Adrenal gland (tissue), 12 donors: ENCODE results near the gene ADAMTS12. TPM values are rescaled to one million over a fixed set of nuclear protein-coding genes. Genes with fewer than 3 reads are reported as not detected.

ENCODE experiments used
- DNase-seq, 7 donors: peaks; one replicate each; pipeline ENCODE4 v3.0.0-alpha.2; 2019 to 2020
- H3K27ac ChIP-seq, 5 donors: fragments of 200-600 bp; sonication (generic) in 4 of 5; 1 replicate in 3 of 5; 2 replicates in 2 of 5; pipeline versions ENCODE4 v1.5.1 to v1.8.0; 2016 to 2020; ENCODE audit warnings: mild to moderate bottlenecking in 1 of 5
- H3K27me3 ChIP-seq: fragments of 200-600 bp; 2 replicates; pipeline ENCODE4 v1.8.0; 2021
- H3K36me3 ChIP-seq, 2 donors: fragments of 200-600 bp; replicated peaks in 1 of 2; 1 replicate in 1 of 2; 2 replicates in 1 of 2; pipeline versions ENCODE4 v1.5.1 to v1.8.0; 2018 to 2022
- H3K4me1 ChIP-seq, 2 donors: fragments of 200-600 bp; replicated peaks in 1 of 2; 1 replicate in 1 of 2; 2 replicates in 1 of 2; pipeline versions ENCODE4 v1.5.1 to v1.8.0; 2018 to 2021
- H3K4me3 ChIP-seq, 4 donors: fragments of 200-600 bp; sonication (generic) in 3 of 4; one replicate each; pipeline ENCODE4 v1.5.1; 2016 to 2018
- H3K9me3 ChIP-seq, 3 donors: fragments of 200-600 bp; sonication (generic) in 1 of 3; replicated peaks in 1 of 3; 1 replicate in 2 of 3; 2 replicates in 1 of 3; pipeline versions ENCODE4 v1.5.1 to v1.8.0; 2016 to 2021
- CTCF ChIP-seq, 6 experiments: fragments of 450-650 bp in 4 of 6; fragments of 200-600 bp in 2 of 6; sonication (generic) in 1 of 6; IDR thresholded peaks; 1 replicate in 5 of 6; 2 replicates in 1 of 6; pipeline versions ENCODE4 v1.5.1 to v1.8.0; 2016 to 2021; ENCODE audit warnings: antibody characterized with exemption in 6 of 6, mild to moderate bottlenecking in 2 of 6, moderate library complexity in 1 of 6
- POLR2A ChIP-seq, 2 donors: fragments of 450-650 bp; IDR thresholded peaks; one replicate each; pipeline ENCODE4 v1.6.1; 2017; ENCODE audit warnings: antibody characterized with exemption in 2 of 2, mild to moderate bottlenecking in 2 of 2, moderate library complexity in 1 of 2
- WGBS, 4 donors: extraction: QIAGEN DNeasy Blood & Tissue Kit in 2 of 4; methylation state at CpG; one replicate each; pipeline versions ENCODE4 v1.1.5 to v1.1.7; 2013 to 2017; 5-methylcytosine and 5-hydroxymethylcytosine counted together
- intact Hi-C, 2 donors: fragments of 100-400 bp; cut with DNase I; formaldehyde crosslinking; loops; one replicate each; pipeline versions ENCODE4 v1.14.1 to v1.15.0; 2022 to 2023
- polyA plus RNA-seq, 3 donors: library from polyadenylated mRNA; stranded (reverse); fragments of 200-250 nt in 2 of 3; fragments of 350-450 nt in 1 of 3; fragmentation: Illumina TruSeq in 1 of 3; extraction: RNeasy Lipid Tissue Mini Kit (QIAGEN cat#74804) in 1 of 3; gene quantifications; one replicate each; pipeline ENCODE4 v1.2.3, GENCODE V29; 2013 to 2014
- total RNA-seq, 9 donors: library from RNA; depleted of rRNA in 4 of 9; stranded (reverse); fragments of >200 nt in 4 of 9; fragments of 120-200 nt in 1 of 9; fragmentation: NEBNext Ultra II Directional in 1 of 9; extraction: Animal tissue kit (Norgen Biotek cat#: 25700) in 1 of 9; gene quantifications; one replicate each; pipeline versions ENCODE4 v1.1.0 to v1.2.4, GENCODE V29; 2013 to 2023
- donor health status: healthy with polysubstance abuse.
- donor health status: Bipolar disorder and iron deficiency.
- donor health status: DM: yes; HTN: yes; CAD: no.
- donor health status: DM: no; HTN: no; CAD: no.
- donor health status: DM: no; HTN: no; CAD: no.
- donor health status: DM: yes; HTN: yes; CAD: no.

The ADAMTS12 gene
- total and polyA plus RNA-seq, 12 donors: 1.9 to 76.1 (median 10.5) TPM

DNA sequence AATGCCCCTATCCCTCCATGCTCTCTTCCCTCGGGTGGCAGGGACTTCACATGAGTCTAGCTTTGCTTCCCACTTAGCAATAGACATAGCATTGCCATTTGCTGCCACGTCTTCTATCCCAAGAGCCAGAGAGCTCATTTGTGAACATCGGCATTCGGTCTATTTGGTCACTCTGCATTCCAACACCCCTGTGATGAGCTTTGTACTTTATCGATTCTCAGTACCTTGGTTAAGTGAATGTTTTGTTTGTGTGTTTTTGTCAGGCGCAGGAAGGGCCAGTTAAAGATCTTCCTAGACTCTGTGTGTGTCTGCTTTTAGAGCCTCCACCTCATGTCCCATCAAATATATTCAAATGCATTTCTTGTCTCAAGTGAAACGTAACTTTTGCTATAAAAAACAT lies 309.4 kb downstream of the ADAMTS12 start:
- intact Hi-C loops: no loop called here
- WGBS, 4 donors: 86 to 96% (median 91%) methylated on average over 7 of the region's 7 CpGs
- no peak overlapping the region for H3K4me3 ChIP-seq

DNA sequence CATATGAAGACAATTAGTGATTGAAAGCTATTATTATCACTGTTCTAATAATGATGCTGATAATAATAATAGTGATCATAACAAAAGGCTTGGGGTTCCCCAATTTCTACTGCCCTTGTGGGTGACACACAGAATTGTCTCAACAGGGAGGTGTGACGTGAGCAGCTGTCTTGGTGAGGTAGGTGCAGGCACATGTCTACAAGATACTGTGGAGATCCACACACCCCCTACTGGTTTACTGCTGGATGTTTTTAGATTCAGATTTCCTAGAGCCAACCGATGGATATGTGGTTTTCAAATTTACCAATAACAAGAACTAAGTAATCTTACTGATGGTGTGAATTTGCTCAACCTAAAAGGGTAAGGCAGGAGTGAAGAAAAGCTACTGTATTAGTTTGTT lies 312.0 kb downstream of the ADAMTS12 start:
- no peaks in the 10 kb centered on the region for H3K9me3 ChIP-seq
- H3K36me3 ChIP-seq: no peaks in the 10 kb centered on the region
- no peaks in the 10 kb centered on the region for H3K4me1 ChIP-seq
- no peak for TF ChIP-seq POLR2A (IDR thresholded peaks at IDR 0.05)
- TF ChIP-seq CTCF (IDR thresholded peaks at IDR 0.05): no peak
- 83 to 93% (median 89%) methylated on average over 2 of the region's 2 CpGs for WGBS, 4 donors
- no peak overlapping the region for H3K4me3 ChIP-seq
- H3K27ac ChIP-seq: no peak overlapping the region
- intact Hi-C loops: no loop called here
- no peak for DNase-seq
- no peaks in the 10 kb centered on the region for H3K27me3 ChIP-seq

More for the DNA sequence above, 309.4 kb downstream of the ADAMTS12 start:
- no peaks in the 10 kb centered on the region for H3K36me3 ChIP-seq
- no peaks in the 10 kb centered on the region for H3K4me1 ChIP-seq
- no peak for TF ChIP-seq CTCF (IDR thresholded peaks at IDR 0.05)
- no peak for TF ChIP-seq POLR2A (IDR thresholded peaks at IDR 0.05)
- H3K27ac ChIP-seq: no peak overlapping the region
- no peaks in the 10 kb centered on the region for H3K9me3 ChIP-seq
- no peak for DNase-seq
- H3K27me3 ChIP-seq: no peaks in the 10 kb centered on the region

DNA sequence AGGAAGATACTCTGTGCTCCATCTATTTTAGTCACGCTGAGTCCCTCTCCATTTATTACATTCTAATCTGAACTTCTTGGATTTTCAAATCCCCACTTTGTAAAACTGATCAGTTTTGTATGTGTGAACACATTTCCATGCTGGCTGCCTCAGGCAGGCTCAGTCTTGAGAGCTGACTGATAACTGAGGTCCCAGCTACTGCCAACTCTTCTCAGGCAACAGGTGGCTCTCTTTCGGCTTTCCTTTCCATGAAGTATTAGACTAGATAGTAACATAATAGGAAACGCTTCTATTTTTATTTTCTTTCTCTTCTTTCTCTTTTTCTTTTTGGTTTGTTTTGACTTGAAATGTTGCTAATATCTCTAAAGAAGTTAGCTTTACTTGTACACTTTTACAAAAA lies 312.6 kb downstream of the ADAMTS12 start:
- TF ChIP-seq CTCF (IDR thresholded peaks at IDR 0.05): no peak
- TF ChIP-seq POLR2A (IDR thresholded peaks at IDR 0.05): no peak
- H3K9me3 ChIP-seq: no peaks in the 10 kb centered on the region
- no peaks in the 10 kb centered on the region for H3K27me3 ChIP-seq
- WGBS, 4 donors: 67 to 73% (median 67%) methylated on average over 3 of the region's 3 CpGs
- intact Hi-C loops: no loop called here
- no peak for DNase-seq
- no peak overlapping the region for H3K27ac ChIP-seq
- no peak overlapping the region for H3K4me3 ChIP-seq
- H3K4me1 ChIP-seq: no peaks in the 10 kb centered on the region
- no peaks in the 10 kb centered on the region for H3K36me3 ChIP-seq

- 87 to 95% (median 90%) methylated on average over 10 of the region's 10 CpGs for WGBS, 4 donors
- H3K27ac ChIP-seq: no peak overlapping the region
- TF ChIP-seq CTCF (IDR thresholded peaks at IDR 0.05) (no peak), POLR2A (IDR thresholded peaks at IDR 0.05) (no peak)
- DNase-seq: no peak
- intact Hi-C loops: no loop called here
- no peaks in the 10 kb centered on the region for H3K9me3 ChIP-seq
- no peaks in the 10 kb centered on the region for H3K27me3 ChIP-seq
- H3K4me3 ChIP-seq: no peak overlapping the region
- no peaks in the 10 kb centered on the region for H3K36me3 ChIP-seq
- no peaks in the 10 kb centered on the region for H3K4me1 ChIP-seq
These were observed 314.8 kb downstream of the ADAMTS12 start for GRCh38 chr5:33576726-33577590.
